HG03159 (cell line): Measurements from ENCODE around the gene ACOXL.

ENCODE experiments used
- ATAC-seq: cut with Tn5 transposase; IDR thresholded peaks from one replicate; pipeline ENCODE4 v1.9.1; 2021; ENCODE audit warnings: mild to moderate bottlenecking, moderate library complexity; ENCODE audit not compliant: unreplicated experiment

Gene ACOXL

GRCh38 chr2:110872521-110872920, 140.1 kb downstream of the ACOXL start:
- no peak for ATAC-seq

GRCh38 chr2:110873056-110873502, 140.7 kb downstream of the ACOXL start:
- ATAC-seq: no peak

DNA sequence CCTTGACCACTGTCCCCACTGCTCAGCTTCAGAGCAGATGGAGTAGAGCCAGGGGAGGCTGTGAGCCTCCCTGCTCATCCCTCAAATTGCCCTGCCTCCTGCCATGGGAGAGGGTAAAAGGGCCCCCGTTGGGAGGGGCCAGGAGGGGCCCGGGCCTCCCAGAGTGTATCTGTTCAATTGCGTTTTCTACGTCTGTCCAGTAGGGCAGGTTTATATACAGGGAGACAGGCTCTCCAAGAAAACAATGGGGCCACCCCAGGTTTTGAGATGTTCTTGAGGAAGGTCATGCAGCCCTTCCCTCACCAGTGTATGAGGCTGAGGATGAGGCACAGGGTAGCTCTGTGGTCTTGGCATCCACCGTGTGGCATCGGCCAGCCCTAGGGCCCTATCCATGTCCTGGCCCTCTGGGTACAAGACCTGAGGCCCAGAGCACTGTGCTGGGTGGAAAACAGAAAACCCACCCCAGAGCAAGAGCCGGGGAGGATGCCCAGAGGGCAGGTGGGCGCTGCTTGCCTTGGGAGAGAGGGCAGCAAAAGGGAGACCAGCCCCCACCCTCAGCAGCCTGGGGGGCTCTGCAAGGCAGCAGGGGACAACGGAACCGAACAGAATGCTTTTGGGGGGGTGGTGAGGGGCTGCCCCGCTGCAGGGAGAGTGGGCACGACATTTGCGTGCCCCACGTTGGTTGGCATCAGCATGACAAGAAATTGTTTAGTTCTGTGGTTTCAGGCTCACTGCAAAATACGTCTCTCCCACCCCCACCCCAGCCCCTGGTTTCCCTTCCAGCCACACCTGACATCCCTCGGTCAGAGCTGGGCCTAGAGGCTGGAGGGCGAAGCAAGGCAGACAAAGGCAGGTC, 141.5 kb downstream of the ACOXL start:
- no peak for ATAC-seq

GRCh38 chr2:110874453-110875383, 142.3 kb downstream of the ACOXL start:
- peak; percentile 58 for ATAC-seq

- ATAC-seq: no peak
Observed at GRCh38 chr2:110875384-110875725, 143.0 kb downstream of the ACOXL start.

- no peak for ATAC-seq
Observed at GRCh38 chr2:110876167-110876999, 144.0 kb downstream of the ACOXL start.

DNA sequence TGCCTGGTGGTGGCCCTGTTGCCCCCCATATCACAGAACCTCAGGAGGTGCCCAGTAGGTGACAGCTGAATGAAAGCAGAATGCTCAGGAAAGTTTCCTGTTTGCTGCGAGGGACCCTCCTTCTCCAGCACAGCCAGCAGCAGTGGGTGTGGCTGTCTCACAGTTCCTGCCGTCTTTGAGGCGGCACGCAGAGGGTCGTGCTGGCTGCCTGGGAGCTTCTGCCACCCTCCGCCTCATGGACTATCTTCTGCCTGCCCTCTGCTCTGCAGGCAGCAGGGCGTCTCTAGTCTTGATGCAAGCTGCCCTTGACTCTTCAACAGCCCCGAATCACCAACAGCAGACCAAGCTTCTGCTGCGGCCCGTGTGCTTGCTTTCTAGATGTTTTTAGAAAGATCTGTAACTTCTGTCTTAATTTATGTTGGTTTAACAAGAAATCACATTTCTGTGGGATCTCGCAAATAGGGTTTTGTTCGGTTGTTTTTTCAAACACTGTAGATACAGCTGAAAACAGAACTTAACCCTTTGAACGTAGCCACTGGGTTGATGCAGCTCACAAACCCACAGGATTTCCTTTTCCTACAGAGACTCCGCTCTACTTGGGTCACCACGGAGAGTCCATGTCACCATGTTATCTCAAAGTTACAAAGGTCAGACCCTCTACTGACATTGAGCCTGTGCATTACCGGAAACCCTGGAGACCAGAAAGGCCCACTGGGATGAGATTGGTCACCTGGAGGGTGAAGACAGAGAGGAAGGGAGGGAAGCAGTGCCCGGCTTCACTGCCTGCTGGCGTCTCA, 144.9 kb downstream of the ACOXL start:
- no peak for ATAC-seq

DNA sequence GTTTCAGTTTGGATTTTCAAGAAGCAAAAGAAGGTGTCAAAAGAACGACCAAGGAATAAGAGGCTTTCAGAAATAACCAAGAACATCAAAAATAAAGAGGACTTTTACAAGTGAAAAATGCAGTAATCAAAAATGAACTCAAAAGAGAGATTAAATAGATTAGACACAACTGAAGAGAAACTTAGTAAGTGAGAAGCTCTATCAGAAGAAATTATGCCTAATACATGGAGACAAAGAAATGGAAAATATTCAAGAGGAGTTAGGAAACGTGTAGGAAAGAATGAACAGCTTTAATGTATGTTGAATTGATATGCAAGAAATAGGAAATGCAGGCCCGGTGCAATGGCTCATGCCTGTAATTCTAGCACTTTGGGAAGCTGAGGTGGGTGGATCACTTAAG, 145.8 kb downstream of the ACOXL start:
- ATAC-seq: no peak

GRCh38 chr2:110881908-110882307, 149.5 kb downstream of the ACOXL start:
- ATAC-seq: no peak

DNA sequence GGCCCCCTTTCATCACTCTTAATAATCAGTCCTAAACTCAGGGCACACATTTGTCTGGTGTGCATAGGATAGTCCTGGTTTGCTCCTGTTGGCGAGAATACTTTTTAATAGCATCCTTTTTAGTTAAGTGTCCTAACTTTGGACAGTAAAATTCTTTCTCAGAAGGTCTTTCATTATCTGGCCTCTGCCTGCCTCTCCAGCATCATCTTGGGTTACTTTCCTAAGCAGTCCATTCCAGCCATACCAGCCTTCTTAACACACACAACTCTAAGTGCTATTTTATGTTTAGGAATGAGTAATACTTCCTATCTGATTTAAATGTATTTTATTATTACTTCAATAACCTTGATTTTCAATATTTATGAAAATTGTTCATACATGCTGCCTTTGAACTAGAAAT, 151.0 kb downstream of the ACOXL start:
- no peak for ATAC-seq

- ATAC-seq: no peak
Observed at GRCh38 chr2:110885256-110885655, 152.9 kb downstream of the ACOXL start.

DNA sequence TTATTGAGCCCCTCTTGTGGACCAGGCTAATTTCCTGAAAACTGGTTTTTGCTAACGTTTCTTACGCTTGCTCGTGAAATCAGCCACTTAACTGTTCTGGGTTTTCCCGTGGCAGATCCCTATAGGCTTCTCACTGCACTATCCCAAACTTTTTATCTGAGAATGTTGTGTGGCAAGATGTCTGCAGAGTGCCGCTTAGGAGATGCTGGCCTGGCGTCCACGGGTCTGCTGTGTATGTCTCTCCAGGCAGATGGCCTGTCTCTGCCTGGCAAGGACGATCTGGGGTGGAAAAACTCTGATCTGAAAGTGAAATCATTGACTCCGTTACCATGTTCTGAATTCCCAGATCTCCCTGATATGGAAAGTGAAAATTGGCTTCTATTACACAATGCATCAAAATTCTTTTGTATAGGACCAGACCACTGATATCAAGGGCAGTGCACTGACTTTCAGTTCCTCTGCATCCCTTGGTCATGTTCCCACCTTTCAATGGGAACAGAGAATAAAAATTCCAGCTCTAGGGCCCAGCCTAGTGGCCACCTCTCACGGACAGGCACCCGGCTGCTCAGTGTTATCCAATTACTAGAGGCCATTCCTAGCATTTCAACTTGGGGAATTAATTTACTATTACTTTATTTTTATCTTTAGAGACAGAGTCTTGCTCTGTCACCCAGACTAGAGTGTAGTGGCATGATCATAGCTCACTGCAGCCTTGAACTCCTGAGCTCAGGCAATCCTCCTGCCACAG, 154.6 kb downstream of the ACOXL start:
- no peak for ATAC-seq

GRCh38 chr2:110888411-110888810, 156.0 kb downstream of the ACOXL start:
- ATAC-seq: no peak

DNA sequence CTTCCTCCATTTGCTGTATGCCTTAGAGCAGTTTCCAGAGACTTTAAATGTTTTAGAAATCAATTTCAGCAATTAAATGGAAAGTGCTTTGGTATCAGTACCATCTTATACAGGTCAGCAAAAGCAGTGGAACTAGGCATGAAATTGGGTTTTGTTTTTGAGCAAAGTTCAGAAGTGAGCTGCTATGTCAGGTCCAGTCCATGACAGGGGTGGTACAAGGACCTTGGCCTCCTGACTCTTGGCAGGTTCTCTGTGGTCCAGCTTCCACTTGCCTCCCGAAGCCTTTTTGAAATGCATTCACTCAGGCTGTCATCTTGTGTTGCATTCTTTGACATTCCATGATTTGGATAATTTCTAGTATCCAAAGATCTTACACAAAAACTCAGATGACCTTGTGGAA, 159.3 kb downstream of the ACOXL start:
- ATAC-seq: no peak

DNA sequence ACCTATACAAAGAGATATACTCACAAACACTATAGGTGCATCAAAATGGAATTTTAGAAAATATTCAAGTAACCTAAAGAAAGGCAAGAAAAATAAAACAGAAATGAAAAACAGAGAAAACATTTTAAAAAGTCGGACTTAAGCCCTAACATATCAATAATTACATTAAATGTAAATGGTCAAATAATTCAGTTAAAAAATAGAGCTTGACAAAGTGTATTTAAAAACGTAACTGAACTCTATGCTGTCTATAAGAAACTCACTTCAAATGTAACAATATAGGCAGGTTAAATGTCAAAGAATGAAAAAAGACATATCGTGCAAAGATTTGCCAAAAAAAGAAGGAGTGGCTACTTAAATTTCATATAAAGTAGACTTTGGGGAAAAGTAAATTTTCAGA, 163.9 kb downstream of the ACOXL start:
- ATAC-seq: no peak

DNA sequence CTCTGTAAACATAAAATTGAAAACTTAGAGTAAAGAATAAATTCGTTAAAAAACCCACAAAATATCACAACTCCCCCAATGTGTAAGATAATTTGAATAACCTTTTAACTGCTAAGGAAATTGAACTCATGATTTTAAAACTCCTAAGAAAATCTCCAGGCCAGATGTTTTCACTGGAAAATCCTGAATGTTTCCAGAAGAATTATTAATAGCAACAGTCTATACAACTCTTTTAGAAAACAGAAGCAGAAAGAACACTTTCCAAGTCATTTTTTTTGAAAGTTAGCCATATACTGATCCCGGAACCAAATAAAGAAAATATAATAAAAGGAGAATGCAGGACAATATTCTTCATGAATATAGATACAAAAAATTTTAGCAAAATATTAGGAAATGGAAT, 165.6 kb downstream of the ACOXL start:
- ATAC-seq: no peak

DNA sequence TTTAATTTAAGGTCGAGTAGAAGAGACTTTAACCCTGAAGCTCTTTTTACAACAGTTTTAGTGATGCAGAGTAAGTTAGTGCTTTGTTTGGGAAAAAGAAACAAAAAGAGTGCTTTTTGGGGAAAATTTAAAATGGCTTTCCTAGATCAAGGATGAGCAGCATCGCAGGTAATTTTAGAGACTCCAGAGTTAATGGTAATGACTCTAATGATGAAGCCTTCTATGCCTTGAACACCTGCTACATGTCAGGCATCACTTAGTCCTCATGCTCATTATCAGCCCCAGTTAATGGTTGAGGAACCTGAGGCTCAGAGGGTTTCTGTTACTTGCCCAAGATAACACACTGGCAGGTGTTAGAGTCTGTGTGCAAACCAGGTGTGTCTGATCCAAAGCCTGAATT, 167.8 kb downstream of the ACOXL start:
- no peak for ATAC-seq

DNA sequence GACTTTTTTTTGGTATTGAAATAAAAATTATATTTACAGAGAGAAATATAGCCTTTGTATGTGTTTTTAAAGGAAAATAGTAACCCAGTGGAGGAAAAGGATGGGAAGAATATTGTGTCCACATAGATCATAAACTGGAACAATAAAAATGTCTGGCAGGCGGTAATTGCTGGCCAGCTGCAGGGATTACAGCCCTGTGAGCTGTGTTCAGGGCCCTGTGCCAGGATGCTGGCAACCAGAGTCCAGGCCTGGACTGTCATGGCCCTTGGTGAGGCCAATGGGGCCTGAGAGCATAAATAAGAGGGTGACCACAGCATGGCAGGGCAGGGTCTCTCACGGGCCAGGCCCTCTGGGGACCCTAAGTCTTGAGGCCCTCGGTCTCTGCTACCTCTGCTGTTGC, 171.2 kb downstream of the ACOXL start:
- no peak for ATAC-seq

DNA sequence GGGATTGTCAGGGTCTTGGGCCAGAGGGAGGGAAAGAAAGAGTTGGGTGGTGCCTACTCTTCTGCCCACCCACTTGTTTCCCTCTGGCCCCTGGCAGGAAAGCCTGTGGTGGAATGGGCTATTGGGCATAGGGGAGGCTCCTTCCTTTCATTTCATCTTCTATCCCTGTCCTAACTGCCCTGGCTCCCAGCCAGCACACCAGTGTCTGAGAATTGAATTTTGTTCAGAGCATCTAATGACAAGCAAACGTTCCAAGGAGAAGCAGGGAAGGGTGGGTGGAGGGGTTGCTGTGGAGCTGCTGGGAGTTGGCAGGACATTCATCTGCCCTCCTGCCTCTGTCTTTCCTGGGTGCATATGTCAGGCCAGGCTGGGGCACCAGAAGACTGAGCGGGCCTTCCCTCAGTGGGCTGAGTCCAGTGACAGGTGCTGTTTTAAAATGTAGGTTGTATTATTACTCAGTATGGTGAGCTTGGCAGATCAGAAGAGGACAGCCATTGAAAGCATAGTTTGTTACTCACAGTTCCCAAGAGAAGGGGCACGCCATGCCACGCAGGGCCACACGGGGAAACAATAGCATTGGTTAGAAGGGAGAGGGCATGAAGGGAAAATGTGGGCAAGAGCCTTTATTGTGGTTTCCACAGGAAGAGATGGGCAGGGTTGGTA, 171.9 kb downstream of the ACOXL start:
- ATAC-seq: no peak
